Liver (tissue), 3 donors: ENCODE results near the gene ARFRP1.

ENCODE experiments used
- RAD21 ChIP-seq, 2 donors: IDR thresholded peaks; 2 replicates each; pipeline ENCODE4 v1.6.1; 2016; ENCODE audit warnings: antibody characterized with exemption in 2 of 2, mild to moderate bottlenecking in 2 of 2
- YY1 ChIP-seq: IDR thresholded peaks from 2 replicates; pipeline ENCODE4 v1.6.1; 2016; ENCODE audit warnings: antibody characterized with exemption, mild to moderate bottlenecking
- TF ChIP-seq, protein P1 (sequence below): fragments of 150-350 bp; IDR thresholded peaks from 2 replicates; pipeline ENCODE4 v1.5.1; 2017; ENCODE audit warnings: improper control_type of control experiment, low read depth, low read length; ENCODE audit not compliant: missing input control
- TF ChIP-seq, protein P2 (sequence below): IDR thresholded peaks from 2 replicates; pipeline ENCODE4 v1.6.1; 2016; ENCODE audit warnings: antibody characterized with exemption
- TF ChIP-seq, protein P3 (sequence below): IDR thresholded peaks from 2 replicates; pipeline ENCODE4 v1.6.1; 2016; ENCODE audit warnings: antibody characterized with exemption
- TF ChIP-seq, protein P4 (sequence below): IDR thresholded peaks from 2 replicates; pipeline ENCODE4 v1.6.1; 2016; ENCODE audit warnings: antibody characterized with exemption, mild to moderate bottlenecking
- donor health status: healthy.
- donor health status: healthy.

DNA sequence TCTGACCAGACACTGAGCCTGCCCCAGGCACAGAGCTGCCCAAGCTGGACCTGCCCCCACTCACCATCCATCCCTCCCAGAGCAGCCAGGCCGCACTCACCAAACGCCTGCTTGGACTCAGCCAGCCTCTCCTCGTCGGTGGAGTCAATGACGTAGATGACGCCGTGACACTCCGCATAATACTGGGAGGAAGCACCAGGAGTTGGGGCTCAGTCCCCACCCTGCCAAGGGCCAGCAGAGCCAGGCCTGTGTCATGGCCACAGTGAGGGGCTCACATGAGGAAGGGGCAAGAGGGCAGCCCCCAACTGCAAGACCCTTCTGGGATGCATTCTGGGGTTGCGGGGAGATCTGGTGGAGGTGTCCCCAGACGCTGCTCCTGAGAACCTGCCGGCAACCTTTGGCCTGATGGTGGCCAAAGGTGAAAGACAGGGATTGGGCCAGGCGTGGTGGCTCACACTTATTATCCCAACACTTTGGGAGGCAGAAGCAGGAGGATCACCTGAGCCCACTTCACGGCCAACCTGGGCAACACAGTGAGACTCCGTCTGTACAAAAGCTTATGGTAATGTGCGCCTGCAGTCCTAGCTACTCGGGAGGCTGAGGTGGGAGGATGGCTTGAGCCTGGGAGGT lies 5.6 kb downstream of the ARFRP1 start:
- TF ChIP-seq, protein P1, sequence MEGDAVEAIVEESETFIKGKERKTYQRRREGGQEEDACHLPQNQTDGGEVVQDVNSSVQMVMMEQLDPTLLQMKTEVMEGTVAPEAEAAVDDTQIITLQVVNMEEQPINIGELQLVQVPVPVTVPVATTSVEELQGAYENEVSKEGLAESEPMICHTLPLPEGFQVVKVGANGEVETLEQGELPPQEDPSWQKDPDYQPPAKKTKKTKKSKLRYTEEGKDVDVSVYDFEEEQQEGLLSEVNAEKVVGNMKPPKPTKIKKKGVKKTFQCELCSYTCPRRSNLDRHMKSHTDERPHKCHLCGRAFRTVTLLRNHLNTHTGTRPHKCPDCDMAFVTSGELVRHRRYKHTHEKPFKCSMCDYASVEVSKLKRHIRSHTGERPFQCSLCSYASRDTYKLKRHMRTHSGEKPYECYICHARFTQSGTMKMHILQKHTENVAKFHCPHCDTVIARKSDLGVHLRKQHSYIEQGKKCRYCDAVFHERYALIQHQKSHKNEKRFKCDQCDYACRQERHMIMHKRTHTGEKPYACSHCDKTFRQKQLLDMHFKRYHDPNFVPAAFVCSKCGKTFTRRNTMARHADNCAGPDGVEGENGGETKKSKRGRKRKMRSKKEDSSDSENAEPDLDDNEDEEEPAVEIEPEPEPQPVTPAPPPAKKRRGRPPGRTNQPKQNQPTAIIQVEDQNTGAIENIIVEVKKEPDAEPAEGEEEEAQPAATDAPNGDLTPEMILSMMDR, result no peak
- TF ChIP-seq, protein P2, sequence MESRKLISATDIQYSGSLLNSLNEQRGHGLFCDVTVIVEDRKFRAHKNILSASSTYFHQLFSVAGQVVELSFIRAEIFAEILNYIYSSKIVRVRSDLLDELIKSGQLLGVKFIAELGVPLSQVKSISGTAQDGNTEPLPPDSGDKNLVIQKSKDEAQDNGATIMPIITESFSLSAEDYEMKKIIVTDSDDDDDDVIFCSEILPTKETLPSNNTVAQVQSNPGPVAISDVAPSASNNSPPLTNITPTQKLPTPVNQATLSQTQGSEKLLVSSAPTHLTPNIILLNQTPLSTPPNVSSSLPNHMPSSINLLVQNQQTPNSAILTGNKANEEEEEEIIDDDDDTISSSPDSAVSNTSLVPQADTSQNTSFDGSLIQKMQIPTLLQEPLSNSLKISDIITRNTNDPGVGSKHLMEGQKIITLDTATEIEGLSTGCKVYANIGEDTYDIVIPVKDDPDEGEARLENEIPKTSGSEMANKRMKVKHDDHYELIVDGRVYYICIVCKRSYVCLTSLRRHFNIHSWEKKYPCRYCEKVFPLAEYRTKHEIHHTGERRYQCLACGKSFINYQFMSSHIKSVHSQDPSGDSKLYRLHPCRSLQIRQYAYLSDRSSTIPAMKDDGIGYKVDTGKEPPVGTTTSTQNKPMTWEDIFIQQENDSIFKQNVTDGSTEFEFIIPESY, result no peak
- TF ChIP-seq RAD21 (IDR thresholded peaks at IDR 0.05) (no peak), YY1 (no peak)
- TF ChIP-seq, protein P3, sequence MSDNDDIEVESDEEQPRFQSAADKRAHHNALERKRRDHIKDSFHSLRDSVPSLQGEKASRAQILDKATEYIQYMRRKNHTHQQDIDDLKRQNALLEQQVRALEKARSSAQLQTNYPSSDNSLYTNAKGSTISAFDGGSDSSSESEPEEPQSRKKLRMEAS, result no peak
- TF ChIP-seq, protein P4, sequence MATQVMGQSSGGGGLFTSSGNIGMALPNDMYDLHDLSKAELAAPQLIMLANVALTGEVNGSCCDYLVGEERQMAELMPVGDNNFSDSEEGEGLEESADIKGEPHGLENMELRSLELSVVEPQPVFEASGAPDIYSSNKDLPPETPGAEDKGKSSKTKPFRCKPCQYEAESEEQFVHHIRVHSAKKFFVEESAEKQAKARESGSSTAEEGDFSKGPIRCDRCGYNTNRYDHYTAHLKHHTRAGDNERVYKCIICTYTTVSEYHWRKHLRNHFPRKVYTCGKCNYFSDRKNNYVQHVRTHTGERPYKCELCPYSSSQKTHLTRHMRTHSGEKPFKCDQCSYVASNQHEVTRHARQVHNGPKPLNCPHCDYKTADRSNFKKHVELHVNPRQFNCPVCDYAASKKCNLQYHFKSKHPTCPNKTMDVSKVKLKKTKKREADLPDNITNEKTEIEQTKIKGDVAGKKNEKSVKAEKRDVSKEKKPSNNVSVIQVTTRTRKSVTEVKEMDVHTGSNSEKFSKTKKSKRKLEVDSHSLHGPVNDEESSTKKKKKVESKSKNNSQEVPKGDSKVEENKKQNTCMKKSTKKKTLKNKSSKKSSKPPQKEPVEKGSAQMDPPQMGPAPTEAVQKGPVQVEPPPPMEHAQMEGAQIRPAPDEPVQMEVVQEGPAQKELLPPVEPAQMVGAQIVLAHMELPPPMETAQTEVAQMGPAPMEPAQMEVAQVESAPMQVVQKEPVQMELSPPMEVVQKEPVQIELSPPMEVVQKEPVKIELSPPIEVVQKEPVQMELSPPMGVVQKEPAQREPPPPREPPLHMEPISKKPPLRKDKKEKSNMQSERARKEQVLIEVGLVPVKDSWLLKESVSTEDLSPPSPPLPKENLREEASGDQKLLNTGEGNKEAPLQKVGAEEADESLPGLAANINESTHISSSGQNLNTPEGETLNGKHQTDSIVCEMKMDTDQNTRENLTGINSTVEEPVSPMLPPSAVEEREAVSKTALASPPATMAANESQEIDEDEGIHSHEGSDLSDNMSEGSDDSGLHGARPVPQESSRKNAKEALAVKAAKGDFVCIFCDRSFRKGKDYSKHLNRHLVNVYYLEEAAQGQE, result no peak
